CD14-positive monocyte (primary cell): ENCODE data around the gene TMEM213. TPM values are rescaled to one million over a fixed set of nuclear protein-coding genes. Genes with fewer than 3 reads are reported as not detected.

Source experiments
- DNase-seq, 3 donors: peaks; one replicate each; pipeline ENCODE4 v3.0.0-alpha.2; 2011 to 2022
- H2AFZ ChIP-seq: 2 replicates; pipeline ENCODE4 v1.6.0; 2012; ENCODE audit warnings: mild to moderate bottlenecking, low read depth, low read length, inconsistent platforms; ENCODE audit not compliant: insufficient read depth, poor library complexity, severe bottlenecking
- H3K27ac ChIP-seq, 2 donors: 1 replicate in 1 of 2; 2 replicates in 1 of 2; pipeline ENCODE4 v1.5.1; 2012 to 2013; ENCODE audit warnings: low read length in 2 of 2, control low read depth in 1 of 2, inconsistent platforms in 1 of 2, low read depth in 1 of 2, mild to moderate bottlenecking in 1 of 2
- H3K27me3 ChIP-seq, 2 donors: one replicate each; pipeline versions ENCODE4 v1.6.0 to v1.6.1; 2011 to 2013; ENCODE audit warnings: low read length in 2 of 2; ENCODE audit not compliant: control insufficient read depth in 2 of 2, insufficient read depth in 2 of 2
- H3K36me3 ChIP-seq, 2 donors: replicated peaks in 1 of 2; 1 replicate in 1 of 2; 2 replicates in 1 of 2; pipeline versions ENCODE4 v1.5.1 to v1.6.1; 2012 to 2013; ENCODE audit warnings: low read length in 2 of 2, control low read depth in 1 of 2, inconsistent platforms in 1 of 2, mild to moderate bottlenecking in 1 of 2; ENCODE audit not compliant: insufficient read depth in 2 of 2, control insufficient read depth in 1 of 2
- H3K4me1 ChIP-seq, 2 donors: 1 replicate in 1 of 2; 2 replicates in 1 of 2; pipeline versions ENCODE4 v1.5.1 to v1.6.1; 2012 to 2013; ENCODE audit warnings: low read length in 2 of 2, control low read depth in 1 of 2, inconsistent platforms in 1 of 2, mild to moderate bottlenecking in 1 of 2, moderate library complexity in 1 of 2; ENCODE audit not compliant: insufficient read depth in 2 of 2, control insufficient read depth in 1 of 2
- H3K4me2 ChIP-seq: replicated peaks from 2 replicates; pipeline ENCODE3; 2012; ENCODE audit warnings: low read length, moderate library complexity, mild to moderate bottlenecking; ENCODE audit not compliant: poor library complexity, severe bottlenecking; ENCODE audit errors: extremely low read depth
- H3K4me3 ChIP-seq, 3 experiments: fragments of 200-600 bp in 1 of 3; sonication (generic) in 1 of 3; replicated peaks in 1 of 3; 1 replicate in 2 of 3; 2 replicates in 1 of 3; pipeline ENCODE4 v1.5.1; 2011 to 2013; ENCODE audit warnings: low read length in 3 of 3, mild to moderate bottlenecking in 3 of 3, control low read depth in 2 of 3, low read depth in 2 of 3, inconsistent platforms in 1 of 3, moderate library complexity in 1 of 3
- H3K79me2 ChIP-seq: 2 replicates; pipeline ENCODE4 v1.6.0; 2012; ENCODE audit warnings: mild to moderate bottlenecking, control low read depth, inconsistent platforms, low read length, moderate library complexity; ENCODE audit not compliant: insufficient read depth
- H3K9ac ChIP-seq: 2 replicates; pipeline ENCODE4 v1.6.0; 2017; ENCODE audit warnings: low read length, mild to moderate bottlenecking; ENCODE audit not compliant: insufficient read depth, poor library complexity, severe bottlenecking
- H3K9me3 ChIP-seq, 2 donors: replicated peaks in 1 of 2; 1 replicate in 1 of 2; 2 replicates in 1 of 2; pipeline versions ENCODE4 v1.5.1 to v1.6.1; 2012 to 2013; ENCODE audit warnings: low read length in 2 of 2, control low read depth in 1 of 2; ENCODE audit not compliant: control insufficient read depth in 1 of 2, insufficient read depth in 1 of 2
- H4K20me1 ChIP-seq: 2 replicates; pipeline ENCODE4 v1.6.0; 2012; ENCODE audit warnings: mild to moderate bottlenecking, low read length, control low read depth, moderate library complexity; ENCODE audit not compliant: insufficient read depth
- H3K27ac Mint-ChIP-seq, 7 donors: one replicate each; pipeline ENCODE4 v1.8.0; 2020; ENCODE audit warnings: mild to moderate bottlenecking in 7 of 7, mixed read lengths in 7 of 7, moderate library complexity in 6 of 7, inconsistent platforms in 2 of 7
- H3K27me3 Mint-ChIP-seq, 3 donors: one replicate each; pipeline ENCODE4 v1.8.0; 2021 to 2022; ENCODE audit warnings: low read depth in 3 of 3, mild to moderate bottlenecking in 3 of 3, mixed read lengths in 3 of 3, moderate library complexity in 3 of 3, inconsistent platforms in 1 of 3
- H3K36me3 Mint-ChIP-seq, 2 donors: one replicate each; pipeline ENCODE4 v1.8.0; 2020; ENCODE audit warnings: mixed read lengths in 2 of 2, inconsistent platforms in 1 of 2, mild to moderate bottlenecking in 1 of 2
- H3K4me1 Mint-ChIP-seq: one replicate; pipeline ENCODE4 v1.8.0; 2020; ENCODE audit warnings: mild to moderate bottlenecking, mixed read lengths
- H3K4me3 Mint-ChIP-seq, 2 donors: one replicate each; pipeline ENCODE4 v1.8.0; 2020; ENCODE audit warnings: mild to moderate bottlenecking in 2 of 2, mixed read lengths in 2 of 2, moderate library complexity in 1 of 2
- H3K9me3 Mint-ChIP-seq, 7 donors: one replicate each; pipeline ENCODE4 v1.8.0; 2020 to 2022; ENCODE audit warnings: mixed read lengths in 7 of 7, mild to moderate bottlenecking in 6 of 7, moderate library complexity in 6 of 7, inconsistent platforms in 2 of 7
- WGBS: methylation state at CpG from one replicate; pipeline ENCODE4 v1.1.5; 2013; ENCODE audit warnings: missing lambda C conversion rate; ENCODE audit not compliant: insufficient coverage; 5-methylcytosine and 5-hydroxymethylcytosine counted together
- intact Hi-C, 2 donors: fragments of 100-400 bp; cut with micrococcal nuclease; formaldehyde crosslinking; loops; one replicate each; pipeline versions ENCODE4 v1.15.0 to v1.15.1; 2023
- polyA plus RNA-seq, 3 donors: library from polyadenylated mRNA; depleted of rRNA in 1 of 3; unstranded in 2 of 3; stranded (reverse) in 1 of 3; fragments of 300-500 nt in 2 of 3; fragments of >200 nt in 1 of 3; fragmentation: Illumina TruSeq in 2 of 3; gene quantifications; 1 replicate in 2 of 3; 2 replicates in 1 of 3; pipeline ENCODE4 v1.2.3, GENCODE V29; 2012 to 2021
- TF ChIP-seq, protein P1 (sequence below): fragments of 200-600 bp; IDR thresholded peaks from one replicate; pipeline ENCODE4 v1.8.0; 2022; ENCODE audit warnings: antibody characterized with exemption, mild to moderate bottlenecking

The TMEM213 gene
- polyA plus RNA-seq, 3 donors, result not detected

DNA sequence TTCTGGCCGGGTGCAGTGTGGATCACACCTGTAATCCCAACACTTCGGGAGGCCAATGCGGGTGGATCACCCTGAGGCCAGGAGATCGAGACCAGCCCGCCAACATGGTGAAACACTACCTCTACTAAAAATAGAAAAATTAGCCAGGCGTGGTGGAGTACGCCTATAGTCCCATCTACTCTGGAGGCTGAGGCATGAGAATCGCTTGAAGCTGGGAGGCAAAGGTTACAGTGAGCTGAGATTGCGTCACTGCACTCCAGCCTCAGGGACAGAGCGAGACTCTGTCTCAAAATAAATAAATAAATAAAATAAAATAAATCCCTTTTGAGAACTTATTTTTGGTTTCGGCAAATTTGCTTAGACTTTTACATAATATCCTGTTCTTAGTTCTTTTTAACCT lies 31.5 kb downstream of the TMEM213 start:
- Mint-ChIP-seq H3K27me3 (peaks cover 0 to 4% (median 0%) of the 10 kb centered on the region in 3 donors), H3K36me3 (no peaks in the 10 kb centered on the region), H3K4me3 (no peak overlapping the region), H3K4me1 (no peaks in the 10 kb centered on the region), H3K9me3 (peaks cover 2 to 20% (median 12%) of the 10 kb centered on the region in 7 donors), H3K27ac (no peak overlapping the region)
- Histone ChIP-seq H3K4me3 (no peak overlapping the region), H3K36me3 (no peaks in the 10 kb centered on the region), H2AFZ (no peak overlapping the region), H3K9ac (no peak overlapping the region), H3K27me3 (no peaks in the 10 kb centered on the region), H3K27ac (no peak overlapping the region), H3K79me2 (no peaks in the 10 kb centered on the region), H4K20me1 (no peaks in the 10 kb centered on the region), H3K4me2 (no peak overlapping the region), H3K4me1 (no peaks in the 10 kb centered on the region), H3K9me3 (peaks cover 0 to 8% of the 10 kb centered on the region in 2 donors)
- intact Hi-C loops, result no loop called here
- DNase-seq, result no peak
- 95% methylated on average over 3 of the region's 11 CpGs for WGBS
- TF ChIP-seq, protein P1, sequence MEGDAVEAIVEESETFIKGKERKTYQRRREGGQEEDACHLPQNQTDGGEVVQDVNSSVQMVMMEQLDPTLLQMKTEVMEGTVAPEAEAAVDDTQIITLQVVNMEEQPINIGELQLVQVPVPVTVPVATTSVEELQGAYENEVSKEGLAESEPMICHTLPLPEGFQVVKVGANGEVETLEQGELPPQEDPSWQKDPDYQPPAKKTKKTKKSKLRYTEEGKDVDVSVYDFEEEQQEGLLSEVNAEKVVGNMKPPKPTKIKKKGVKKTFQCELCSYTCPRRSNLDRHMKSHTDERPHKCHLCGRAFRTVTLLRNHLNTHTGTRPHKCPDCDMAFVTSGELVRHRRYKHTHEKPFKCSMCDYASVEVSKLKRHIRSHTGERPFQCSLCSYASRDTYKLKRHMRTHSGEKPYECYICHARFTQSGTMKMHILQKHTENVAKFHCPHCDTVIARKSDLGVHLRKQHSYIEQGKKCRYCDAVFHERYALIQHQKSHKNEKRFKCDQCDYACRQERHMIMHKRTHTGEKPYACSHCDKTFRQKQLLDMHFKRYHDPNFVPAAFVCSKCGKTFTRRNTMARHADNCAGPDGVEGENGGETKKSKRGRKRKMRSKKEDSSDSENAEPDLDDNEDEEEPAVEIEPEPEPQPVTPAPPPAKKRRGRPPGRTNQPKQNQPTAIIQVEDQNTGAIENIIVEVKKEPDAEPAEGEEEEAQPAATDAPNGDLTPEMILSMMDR, result no peak

- no peak for DNase-seq
- 97% methylated on average over 3 of the region's 10 CpGs for WGBS
- H3K27ac ChIP-seq, result no peak overlapping the region
- H3K4me2 ChIP-seq, result no peak overlapping the region
- H3K4me1 ChIP-seq, result no peaks in the 10 kb centered on the region
- intact Hi-C loops, result no loop called here
- H2AFZ ChIP-seq, result no peak overlapping the region
- H3K27ac Mint-ChIP-seq, result no peak overlapping the region
- TF ChIP-seq, protein P1, result no peak
- no peaks in the 10 kb centered on the region for H3K9me3 ChIP-seq
- no peaks in the 10 kb centered on the region for H4K20me1 ChIP-seq
- H3K36me3 ChIP-seq, result no peaks in the 10 kb centered on the region
- no peak overlapping the region for H3K9ac ChIP-seq
- H3K27me3 ChIP-seq, result no peaks in the 10 kb centered on the region
- no peaks in the 10 kb centered on the region for H3K4me1 Mint-ChIP-seq
- peaks cover 0 to 3% (median 0%) of the 10 kb centered on the region in 7 donors for H3K9me3 Mint-ChIP-seq
- H3K27me3 Mint-ChIP-seq, result peaks cover 0 to 3% (median 1%) of the 10 kb centered on the region in 3 donors
- no peaks in the 10 kb centered on the region for H3K79me2 ChIP-seq
- no peak overlapping the region for H3K4me3 ChIP-seq
- no peak overlapping the region for H3K4me3 Mint-ChIP-seq
- H3K36me3 Mint-ChIP-seq, result no peaks in the 10 kb centered on the region
Measured at GRCh38 chr7:138832966-138833365, 35.2 kb downstream of the TMEM213 start.
